OCI-LY1 (cell line): ENCODE results near the gene TMEM263.

Experiments used
- CTCF ChIP-seq: fragments of 200-600 bp; sonication (generic), shearing (Covaris generic); IDR thresholded peaks from 2 replicates; pipeline ENCODE4 v1.5.1; 2017; ENCODE audit warnings: mild to moderate bottlenecking, antibody characterized with exemption, low read length, moderate library complexity, mixed read lengths
- EZH2 ChIP-seq: fragments of 200-600 bp; sonication (generic), shearing (Covaris generic); IDR thresholded peaks from 2 replicates; pipeline ENCODE4 v1.8.0; 2017; ENCODE audit warnings: borderline replicate concordance, mixed run types, mild to moderate bottlenecking, antibody characterized with exemption, low read length, moderate library complexity, mixed read lengths

GRCh38 chr12:107011519-107011918 lies 55.8 kb downstream of the TMEM263 start:
- TF ChIP-seq EZH2 = no peak
- TF ChIP-seq CTCF = no peak
